Brain microvascular endothelial cell (primary cell): ENCODE measurements around the gene CPEB4.

Experiments
- DNase-seq: peaks from one replicate; pipeline ENCODE4 v3.0.0-alpha.2; 2020
- H3K27ac ChIP-seq: fragments of 250-450 bp; sonication (Bioruptor Pico); 2 replicates; pipeline ENCODE4 v1.5.1; 2020; ENCODE audit warnings: mild to moderate bottlenecking, moderate library complexity
- H3K27me3 ChIP-seq: fragments of 250-450 bp; sonication (Bioruptor Pico); replicated peaks from 2 replicates; pipeline ENCODE4 v1.5.1; 2020; ENCODE audit warnings: mild to moderate bottlenecking
- H3K36me3 ChIP-seq: fragments of 250-450 bp; sonication (Bioruptor Pico); replicated peaks from 2 replicates; pipeline ENCODE4 v1.5.1; 2020; ENCODE audit warnings: mild to moderate bottlenecking
- H3K4me3 ChIP-seq: 2 replicates; pipeline ENCODE4 v1.5.1; 2011; ENCODE audit warnings: low read depth, mild to moderate bottlenecking, control low read depth, low read length, moderate library complexity
- in situ Hi-C: cut with HindIII; loops from 2 replicates; pipeline ENCODE4 v1.10.0; 2017; ENCODE audit warnings: low sequenced_read_pairs, low pct_ligation_motif_present
- TF ChIP-seq, protein P1 (sequence below): IDR thresholded peaks from 2 replicates; pipeline ENCODE4 v1.5.1; 2011; ENCODE audit warnings: low read depth, mild to moderate bottlenecking, moderate library complexity, low read length, control low read depth, inconsistent platforms; ENCODE audit errors: missing control alignments

CPEB4 gene

DNA sequence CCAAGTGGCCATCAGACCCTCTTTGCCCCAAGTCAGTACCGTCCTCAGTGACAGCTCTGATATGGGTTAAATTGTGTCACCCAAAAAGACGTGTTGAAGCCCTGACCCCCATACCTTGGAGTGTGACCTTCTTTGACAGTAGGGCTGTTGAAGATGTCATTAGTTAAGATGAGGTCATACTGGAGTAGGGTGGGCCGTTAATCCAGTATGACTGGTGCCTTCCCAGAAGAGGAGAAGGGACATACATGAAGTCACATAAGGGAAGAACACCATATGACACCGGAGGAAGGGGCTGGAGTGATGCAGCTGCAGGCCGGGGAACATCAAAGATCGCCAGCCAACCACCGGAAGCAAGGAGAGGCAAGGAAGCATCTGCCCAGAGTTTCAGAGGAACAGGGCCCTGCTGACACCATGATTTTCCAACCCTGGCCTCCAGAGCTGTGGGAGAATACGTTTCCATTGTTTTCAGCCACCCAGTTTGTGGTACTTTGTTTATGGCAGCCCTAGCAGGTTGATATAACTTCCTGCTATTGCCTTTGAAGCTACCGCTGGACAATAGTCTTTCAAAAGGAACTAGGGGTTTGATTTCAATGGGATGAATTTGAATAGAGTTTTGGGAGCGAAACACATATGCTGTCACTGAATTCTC, 36.4 kb upstream of the CPEB4 start:
- no peak for DNase-seq
- in situ Hi-C loops = no loop called here

DNA sequence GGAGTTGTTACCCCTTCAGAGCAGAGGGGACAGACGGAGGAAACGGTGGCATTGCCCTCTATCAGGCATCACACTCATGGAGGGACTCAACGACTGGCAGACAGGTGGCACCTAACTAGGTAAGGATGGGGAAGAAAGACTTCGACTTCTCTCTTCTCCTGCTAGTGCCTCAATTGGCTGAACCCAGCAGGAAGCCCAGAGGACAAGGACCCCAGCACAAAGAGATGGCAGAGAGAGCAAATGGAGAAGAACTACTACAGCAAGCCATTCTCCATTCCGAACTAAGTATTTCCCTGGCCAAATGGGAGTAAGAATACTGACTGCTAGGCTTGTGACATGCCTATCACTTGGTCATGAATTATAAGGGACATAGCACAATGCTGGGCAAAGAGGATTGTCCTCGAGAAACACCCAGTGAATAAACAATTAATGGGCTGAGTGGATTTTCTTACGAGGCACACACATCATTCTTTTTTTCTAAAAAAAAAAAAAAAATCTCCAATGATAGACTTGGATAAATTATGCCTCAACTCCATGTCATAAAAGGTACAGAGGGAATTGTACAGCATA, 35.3 kb upstream of the CPEB4 start:
- in situ Hi-C loops = no loop called here
- TF ChIP-seq, protein P1, sequence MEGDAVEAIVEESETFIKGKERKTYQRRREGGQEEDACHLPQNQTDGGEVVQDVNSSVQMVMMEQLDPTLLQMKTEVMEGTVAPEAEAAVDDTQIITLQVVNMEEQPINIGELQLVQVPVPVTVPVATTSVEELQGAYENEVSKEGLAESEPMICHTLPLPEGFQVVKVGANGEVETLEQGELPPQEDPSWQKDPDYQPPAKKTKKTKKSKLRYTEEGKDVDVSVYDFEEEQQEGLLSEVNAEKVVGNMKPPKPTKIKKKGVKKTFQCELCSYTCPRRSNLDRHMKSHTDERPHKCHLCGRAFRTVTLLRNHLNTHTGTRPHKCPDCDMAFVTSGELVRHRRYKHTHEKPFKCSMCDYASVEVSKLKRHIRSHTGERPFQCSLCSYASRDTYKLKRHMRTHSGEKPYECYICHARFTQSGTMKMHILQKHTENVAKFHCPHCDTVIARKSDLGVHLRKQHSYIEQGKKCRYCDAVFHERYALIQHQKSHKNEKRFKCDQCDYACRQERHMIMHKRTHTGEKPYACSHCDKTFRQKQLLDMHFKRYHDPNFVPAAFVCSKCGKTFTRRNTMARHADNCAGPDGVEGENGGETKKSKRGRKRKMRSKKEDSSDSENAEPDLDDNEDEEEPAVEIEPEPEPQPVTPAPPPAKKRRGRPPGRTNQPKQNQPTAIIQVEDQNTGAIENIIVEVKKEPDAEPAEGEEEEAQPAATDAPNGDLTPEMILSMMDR = no peak
- no peaks in the 10 kb centered on the region for H3K27me3 ChIP-seq
- H3K4me3 ChIP-seq = no peak overlapping the region
- no peak for DNase-seq
- H3K36me3 ChIP-seq = no peaks in the 10 kb centered on the region
- H3K27ac ChIP-seq = no peak overlapping the region

More for the DNA sequence above, 36.4 kb upstream of the CPEB4 start:
- H3K27ac ChIP-seq = no peak overlapping the region
- H3K4me3 ChIP-seq = no peak overlapping the region
- TF ChIP-seq, protein P1 = no peak
- no peaks in the 10 kb centered on the region for H3K36me3 ChIP-seq
- no peaks in the 10 kb centered on the region for H3K27me3 ChIP-seq

DNA sequence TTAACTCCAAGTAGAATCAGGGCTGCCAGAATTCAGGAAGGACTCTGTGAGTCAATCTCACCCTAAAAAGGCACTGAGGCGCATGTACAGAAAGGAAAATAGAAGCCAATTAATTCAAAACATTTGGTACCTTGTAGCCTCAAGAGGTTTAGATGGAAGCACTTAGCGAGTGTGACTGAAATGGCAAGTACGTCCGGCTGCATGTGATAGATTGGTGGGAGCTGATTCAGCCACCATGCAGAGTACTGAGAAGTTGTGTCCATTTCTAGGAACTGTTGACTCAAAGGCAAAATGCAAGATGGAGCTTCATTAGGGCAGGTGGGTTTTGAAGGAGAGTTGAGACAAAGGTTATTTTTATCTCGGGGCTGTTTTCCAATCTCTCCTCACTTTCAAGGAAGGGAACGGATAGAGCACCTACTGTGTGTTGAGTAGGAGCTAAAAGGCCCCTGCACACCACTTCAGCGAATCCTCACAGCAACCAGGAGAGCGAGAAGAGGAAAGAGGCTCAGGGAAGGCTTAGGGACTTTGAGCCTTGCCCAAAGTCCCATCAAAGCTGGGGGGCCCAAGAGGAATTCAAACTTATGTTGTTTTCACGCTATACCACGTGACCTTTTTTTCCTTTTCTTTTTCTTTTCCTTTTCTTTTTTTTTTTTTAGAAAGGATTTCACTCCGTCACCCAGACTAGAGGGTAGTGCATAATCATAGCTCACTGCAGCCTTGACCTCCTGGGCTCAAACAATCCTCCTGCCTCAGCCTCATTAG, 34.6 kb upstream of the CPEB4 start:
- H3K27ac ChIP-seq = no peak overlapping the region
- H3K36me3 ChIP-seq = no peaks in the 10 kb centered on the region
- H3K27me3 ChIP-seq = no peaks in the 10 kb centered on the region
- TF ChIP-seq, protein P1 = no peak
- no peak overlapping the region for H3K4me3 ChIP-seq
- no peak for DNase-seq
- in situ Hi-C loops = no loop called here

GRCh38 chr5:173855162-173855994, 32.8 kb upstream of the CPEB4 start:
- DNase-seq = peak; percentile 31
- no peaks in the 10 kb centered on the region for H3K27me3 ChIP-seq
- in situ Hi-C loops = no loop called here
- H3K4me3 ChIP-seq = no peak overlapping the region
- H3K27ac ChIP-seq = peak overlapping the region; percentile 35
- TF ChIP-seq, protein P1 = no peak
- H3K36me3 ChIP-seq = no peaks in the 10 kb centered on the region

DNA sequence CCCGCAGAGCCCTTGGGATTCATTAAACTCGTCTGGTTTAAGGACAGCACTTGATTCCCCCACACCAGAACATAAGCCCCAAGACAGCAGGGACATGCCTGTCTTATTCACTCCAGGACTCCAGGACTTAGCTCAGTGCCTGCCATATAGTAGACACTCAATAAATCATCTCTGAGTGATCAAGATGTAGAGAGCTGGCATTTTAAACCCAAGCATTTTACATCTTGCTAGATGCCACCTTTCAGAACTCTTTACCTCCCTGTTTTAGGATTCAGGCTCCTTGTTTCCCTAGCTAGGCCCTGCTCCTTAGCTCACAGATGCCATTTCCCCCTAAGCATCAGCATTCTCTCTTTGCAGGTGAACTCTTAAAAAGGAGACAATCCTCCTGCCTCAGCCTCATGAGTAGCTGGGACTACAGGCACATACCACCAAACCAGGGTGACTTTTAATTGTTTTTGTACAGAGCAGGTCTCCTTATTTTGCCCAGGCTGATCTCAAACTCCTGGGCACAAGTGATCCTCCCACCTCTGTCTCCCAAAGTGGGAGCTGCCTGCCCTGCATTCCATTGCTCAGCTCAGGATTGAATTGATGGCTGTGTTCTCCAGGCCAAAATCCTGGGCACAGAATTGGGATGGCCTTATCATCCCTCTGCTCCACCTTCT, 32.0 kb upstream of the CPEB4 start:
- TF ChIP-seq, protein P1 = no peak
- no peak overlapping the region for H3K27ac ChIP-seq
- in situ Hi-C loops = no loop called here
- H3K36me3 ChIP-seq = no peaks in the 10 kb centered on the region
- no peak for DNase-seq
- no peak overlapping the region for H3K4me3 ChIP-seq
- H3K27me3 ChIP-seq = no peaks in the 10 kb centered on the region
